Smooth muscle cell (in vitro differentiated cells): ENCODE measurements around the gene NADK2. TPM values are rescaled to one million over a fixed set of nuclear protein-coding genes. Genes with fewer than 3 reads are reported as not detected.

ENCODE experiments used
- DNase-seq: peaks from one replicate; lab custom pipeline; 2025; ENCODE audit not compliant: unreplicated experiment; lab: John Stamatoyannopoulos, UW
- H2AFZ ChIP-seq: fragments of 200-600 bp; sonication (generic); 2 replicates; pipeline ENCODE4 v1.6.0; 2016; ENCODE audit warnings: antibody characterized with exemption, low read depth, mild to moderate bottlenecking
- H3F3A ChIP-seq: fragments of 200-600 bp; sonication (generic); 2 replicates; pipeline ENCODE4 v1.6.0; 2017; ENCODE audit warnings: antibody characterized with exemption, low read depth
- H3K27ac ChIP-seq: fragments of 200-600 bp; sonication (generic); 2 replicates; pipeline ENCODE4 v1.5.1; 2016; ENCODE audit warnings: low read depth, mild to moderate bottlenecking
- H3K27me3 ChIP-seq: fragments of 200-600 bp; sonication (generic); 2 replicates; pipeline ENCODE4 v1.6.1; 2016; ENCODE audit warnings: low read depth, mild to moderate bottlenecking
- H3K36me3 ChIP-seq: fragments of 200-600 bp; sonication (generic); 2 replicates; pipeline ENCODE4 v1.5.1; 2016; ENCODE audit warnings: low read depth
- H3K4me1 ChIP-seq: fragments of 200-600 bp; sonication (generic); 2 replicates; pipeline ENCODE4 v1.5.1; 2016; ENCODE audit warnings: low read depth
- H3K4me2 ChIP-seq: fragments of 200-600 bp; sonication (generic); 2 replicates; pipeline ENCODE4 v1.6.0; 2016; ENCODE audit warnings: mild to moderate bottlenecking
- H3K4me3 ChIP-seq: fragments of 200-600 bp; sonication (generic); 2 replicates; pipeline ENCODE4 v1.5.1; 2016; ENCODE audit warnings: mild to moderate bottlenecking
- H3K79me2 ChIP-seq: fragments of 200-600 bp; sonication (generic); 2 replicates; pipeline ENCODE4 v1.6.0; 2016; ENCODE audit warnings: low read depth, mild to moderate bottlenecking
- H3K9ac ChIP-seq: fragments of 200-600 bp; sonication (generic); 2 replicates; pipeline ENCODE4 v1.6.0; 2016; ENCODE audit warnings: low read depth
- H3K9me3 ChIP-seq: fragments of 200-600 bp; sonication (generic); replicated peaks from 2 replicates; pipeline ENCODE4 v1.5.1; 2016; ENCODE audit warnings: low read depth
- H4K20me1 ChIP-seq: fragments of 200-600 bp; sonication (generic); 2 replicates; pipeline ENCODE4 v1.6.0; 2016; ENCODE audit warnings: low read depth
- CTCF ChIP-seq: fragments of 200-600 bp; sonication (generic); IDR thresholded peaks from 2 replicates; pipeline ENCODE4 v1.5.1; 2017; ENCODE audit warnings: borderline replicate concordance, mild to moderate bottlenecking, antibody characterized with exemption; ENCODE audit not compliant: insufficient read depth, poor library complexity, severe bottlenecking
- WGBS: methylation state at CpG from one replicate; pipeline ENCODE4 v1.1.7; 2016; ENCODE audit warnings: low lambda C conversion rate; 5-methylcytosine and 5-hydroxymethylcytosine counted together
- polyA plus RNA-seq: library from polyadenylated mRNA; unstranded; fragments of >200 nt; fragmentation: Nextera tagmentation; extraction: Ambion mirVana; gene quantifications from 2 replicates; pipeline ENCODE4 v1.2.1, GENCODE V29; 2016
- total RNA-seq: library from RNA; depleted of rRNA; stranded (reverse); fragments of >200 nt; gene quantifications from 2 replicates; pipeline ENCODE4 v1.2.3, GENCODE V29; 2014

The NADK2 gene
- total and polyA plus RNA-seq, 2 experiments from 2014 or later: 26.7 to 27.2 TPM

GRCh38 chr5:36236801-36237200 lies 4.9 kb downstream of the NADK2 start:
- no peak for TF ChIP-seq CTCF

GRCh38 chr5:36232533-36232932 lies 9.2 kb downstream of the NADK2 start:
- H3K79me2 ChIP-seq: peaks cover 75% of the 10 kb centered on the region

More at GRCh38 chr5:36236801-36237200, 4.9 kb downstream of the NADK2 start:
- Histone ChIP-seq H3K4me2 (no peak overlapping the region), H3K27ac (no peak overlapping the region), H3K27me3 (no peaks in the 10 kb centered on the region), H3K36me3 (no peaks in the 10 kb centered on the region), H4K20me1 (peaks cover 19% of the 10 kb centered on the region), H3F3A (no peaks in the 10 kb centered on the region), H3K4me3 (no peak overlapping the region), H3K9ac (no peak overlapping the region), H3K79me2 (peaks cover 83% of the 10 kb centered on the region), H2AFZ (no peak overlapping the region), H3K4me1 (peaks cover 16% of the 10 kb centered on the region), H3K9me3 (no peaks in the 10 kb centered on the region)
- DNase-seq: no peak

GRCh38 chr5:36230151-36230790 lies 11.5 kb downstream of the NADK2 start:
- Histone ChIP-seq H3K4me3 (no peak overlapping the region), H3K4me1 (peaks cover 10% of the 10 kb centered on the region), H2AFZ (no peak overlapping the region), H3F3A (no peaks in the 10 kb centered on the region), H3K27me3 (no peaks in the 10 kb centered on the region), H3K9ac (no peak overlapping the region), H3K9me3 (no peaks in the 10 kb centered on the region), H3K27ac (no peak overlapping the region), H3K4me2 (no peak overlapping the region), H3K79me2 (peaks cover 63% of the 10 kb centered on the region), H4K20me1 (peaks cover 27% of the 10 kb centered on the region), H3K36me3 (peaks cover 8% of the 10 kb centered on the region)
- TF ChIP-seq CTCF: no peak
- DNase-seq: no peak
- 93% methylated on average over 1 of the region's 1 CpG for WGBS

More at GRCh38 chr5:36232533-36232932, 9.2 kb downstream of the NADK2 start:
- no peaks in the 10 kb centered on the region for H3K9me3 ChIP-seq
- H3K9ac ChIP-seq: no peak overlapping the region
- no peaks in the 10 kb centered on the region for H3K36me3 ChIP-seq
- peaks cover 32% of the 10 kb centered on the region for H4K20me1 ChIP-seq
- no peaks in the 10 kb centered on the region for H3F3A ChIP-seq
- peaks cover 15% of the 10 kb centered on the region for H3K4me1 ChIP-seq
- no peak overlapping the region for H2AFZ ChIP-seq
- WGBS: 97% methylated on average over 3 of the region's 3 CpGs
- no peak overlapping the region for H3K4me3 ChIP-seq
- no peak overlapping the region for H3K27ac ChIP-seq
- DNase-seq: no peak
- no peak overlapping the region for H3K4me2 ChIP-seq
- no peak for TF ChIP-seq CTCF
- H3K27me3 ChIP-seq: no peaks in the 10 kb centered on the region

GRCh38 chr5:36228505-36228904 lies 13.2 kb downstream of the NADK2 start:
- Histone ChIP-seq H3K9ac (no peak overlapping the region), H2AFZ (no peak overlapping the region), H3K27ac (no peak overlapping the region), H4K20me1 (peaks cover 26% of the 10 kb centered on the region), H3K4me2 (no peak overlapping the region), H3K9me3 (no peaks in the 10 kb centered on the region), H3K4me3 (no peak overlapping the region), H3K79me2 (peaks cover 48% of the 10 kb centered on the region), H3F3A (no peaks in the 10 kb centered on the region), H3K36me3 (peaks cover 8% of the 10 kb centered on the region), H3K27me3 (no peaks in the 10 kb centered on the region), H3K4me1 (peaks cover 10% of the 10 kb centered on the region)
- 97% methylated on average over 7 of the region's 7 CpGs for WGBS
- TF ChIP-seq CTCF: no peak
- no peak for DNase-seq
